ENCODE results near the gene C2orf49.

The C2orf49 gene

DNA sequence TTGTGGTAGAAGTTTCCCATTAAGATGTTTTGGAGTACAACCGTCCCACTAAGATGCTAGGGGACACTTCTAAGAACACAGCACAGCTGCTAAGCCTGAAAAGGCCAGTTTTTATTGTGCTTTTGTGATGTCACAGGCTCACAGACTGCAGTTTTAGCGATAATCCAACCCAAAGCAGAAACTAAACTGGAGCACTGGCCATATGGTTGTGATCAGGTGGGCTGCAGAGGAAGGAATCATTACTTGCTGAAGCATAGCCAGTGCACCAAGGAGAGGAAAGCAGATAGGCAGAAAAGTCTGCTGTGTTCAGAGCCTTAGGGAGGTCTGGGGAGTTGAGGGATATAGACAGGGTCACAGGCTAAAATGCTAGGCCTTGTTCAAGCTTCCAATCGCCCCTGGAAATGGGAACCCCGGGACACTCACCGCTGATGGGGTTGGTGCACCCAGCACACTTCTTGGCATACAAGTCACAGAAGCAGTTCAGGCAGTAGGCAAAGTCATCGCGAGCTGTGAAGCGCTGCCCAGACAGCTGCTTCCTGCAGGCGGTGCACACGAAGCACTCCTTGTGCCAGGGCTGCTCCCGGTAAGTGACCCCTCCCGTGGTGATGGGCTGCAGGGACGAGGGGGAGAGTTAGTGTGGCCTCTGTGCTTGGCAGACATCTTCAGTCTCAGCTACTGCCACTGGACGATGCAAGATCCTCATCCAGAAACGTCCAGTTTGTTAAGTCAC lies 25.7 kb downstream of the C2orf49 start:
- DNase-seq: peak; percentile 57

DNA sequence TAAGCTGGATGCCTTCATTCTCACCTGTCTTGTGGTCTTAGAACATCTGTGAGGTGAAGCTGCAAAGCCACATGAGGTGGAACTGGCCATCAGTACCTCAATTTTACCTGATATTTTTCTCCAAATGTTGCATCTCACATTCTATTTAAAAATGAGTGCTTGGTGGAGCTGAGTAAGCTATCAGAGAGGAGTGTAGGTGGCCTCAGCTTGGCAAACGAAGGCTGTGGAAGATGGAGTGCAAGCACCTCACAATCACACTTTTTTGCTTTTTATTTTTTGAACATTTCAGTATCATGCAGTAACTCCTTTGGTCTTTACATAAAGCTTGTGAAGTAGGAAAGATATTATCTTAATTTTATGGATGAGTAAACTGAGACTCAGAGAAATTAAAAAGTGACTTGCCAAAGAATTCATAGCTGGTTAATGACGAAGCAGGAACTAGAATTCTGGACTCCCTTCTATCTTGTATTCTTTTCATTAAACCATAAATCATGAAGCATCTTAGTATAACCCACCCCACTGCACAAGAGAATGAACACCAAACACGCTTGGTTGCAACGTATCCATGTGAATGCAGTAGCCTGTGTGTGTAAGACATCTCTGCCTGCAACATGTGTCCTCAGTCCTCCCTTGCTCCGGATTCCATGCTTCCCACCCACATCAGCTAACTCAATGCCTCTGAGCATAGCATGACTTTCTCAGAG lies 27.2 kb downstream of the C2orf49 start:
- DNase-seq: no peak

DNA sequence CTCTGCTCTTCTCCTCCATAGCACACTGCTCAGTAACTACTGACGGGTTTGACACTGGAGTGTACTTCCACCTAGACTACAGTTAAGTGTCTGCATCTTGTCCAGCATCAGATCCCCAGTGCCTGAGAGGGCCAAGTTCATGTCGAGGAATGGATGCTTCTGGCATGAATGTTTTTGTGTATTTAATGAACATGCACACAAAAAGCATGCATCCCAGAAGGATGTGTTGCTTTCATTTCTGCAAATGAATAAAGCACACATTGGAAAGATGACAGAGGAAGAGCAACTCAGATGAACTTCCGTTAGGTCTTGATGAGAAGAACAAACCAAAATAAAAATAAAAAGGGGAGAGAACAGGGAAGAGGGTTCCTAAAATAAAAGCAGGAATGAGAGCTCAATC lies 27.9 kb downstream of the C2orf49 start:
- no peak for DNase-seq

DNA sequence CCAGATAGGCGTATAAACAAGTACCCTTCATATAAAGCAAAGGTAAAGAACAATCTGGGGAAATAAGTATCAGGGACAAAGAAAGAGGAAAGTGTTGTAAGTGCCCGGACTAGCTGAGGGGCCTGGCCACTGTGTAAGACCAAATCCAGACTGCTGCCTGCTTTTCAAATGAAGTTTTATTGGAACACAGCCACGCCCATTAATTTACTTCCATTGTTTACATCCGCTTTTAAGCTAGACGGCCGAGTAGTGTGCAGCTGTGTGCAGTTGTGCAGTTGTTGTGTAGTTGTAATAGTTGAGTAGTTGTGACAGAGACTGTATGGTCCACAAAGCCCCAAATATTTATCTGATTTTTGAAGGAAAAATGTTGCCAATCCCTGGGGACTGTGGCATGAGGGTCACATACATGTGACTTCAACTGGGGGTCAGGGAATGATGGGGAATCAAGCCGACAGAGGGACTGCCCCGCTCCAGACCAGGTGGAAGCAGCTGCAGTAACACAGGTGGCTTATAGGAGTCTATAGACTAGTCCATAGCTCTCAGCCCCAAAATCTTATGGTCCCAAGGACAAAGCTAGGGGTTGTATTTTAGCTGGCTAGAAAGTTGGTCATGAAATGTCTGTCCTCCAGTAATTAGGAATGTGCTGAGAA lies 31.5 kb downstream of the C2orf49 start:
- no peak for DNase-seq

DNA sequence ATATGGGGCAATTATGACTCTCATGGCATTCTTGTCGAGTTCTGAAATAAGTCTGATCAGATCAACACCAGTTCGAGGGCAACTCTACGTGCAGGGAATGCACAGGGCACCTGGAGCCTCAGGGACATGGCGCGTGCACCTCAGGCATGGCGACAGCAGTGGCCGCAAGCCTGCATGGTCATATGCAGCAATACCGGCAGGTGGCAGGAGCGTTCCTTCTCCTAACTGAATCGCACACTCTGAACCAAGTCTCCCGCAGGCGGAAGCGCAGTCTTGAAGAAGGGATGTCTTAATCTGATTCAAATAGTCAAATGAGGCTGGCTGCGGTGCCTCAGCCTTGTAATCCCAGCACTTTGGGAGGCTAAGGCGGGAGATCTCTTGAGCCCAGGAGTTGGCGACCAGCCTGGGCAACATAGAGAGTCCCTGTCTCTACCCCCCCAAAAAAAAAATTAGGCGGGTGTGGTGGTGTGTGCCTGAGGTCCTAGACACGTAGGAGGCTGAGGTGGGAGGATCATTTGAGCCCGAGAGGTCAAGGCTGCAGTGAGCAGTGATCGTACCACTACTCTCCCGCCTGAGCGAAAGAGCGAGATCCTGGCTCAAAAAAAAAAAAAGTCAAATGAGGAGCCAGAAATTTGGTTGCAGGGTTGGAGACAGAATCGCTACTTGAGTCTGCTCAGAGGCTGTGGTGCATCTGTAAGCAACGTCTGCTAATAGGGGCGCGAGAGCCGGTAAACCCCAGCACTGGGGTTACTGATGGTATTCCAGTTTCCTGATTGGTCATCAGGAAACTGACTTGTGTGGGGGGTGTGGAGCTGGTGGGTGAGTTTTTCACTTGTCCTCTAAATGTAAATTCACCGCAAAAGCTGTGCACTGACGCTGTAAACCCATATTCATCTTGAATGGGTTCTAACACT lies 32.7 kb downstream of the C2orf49 start:
- peak; percentile 86 for DNase-seq

DNA sequence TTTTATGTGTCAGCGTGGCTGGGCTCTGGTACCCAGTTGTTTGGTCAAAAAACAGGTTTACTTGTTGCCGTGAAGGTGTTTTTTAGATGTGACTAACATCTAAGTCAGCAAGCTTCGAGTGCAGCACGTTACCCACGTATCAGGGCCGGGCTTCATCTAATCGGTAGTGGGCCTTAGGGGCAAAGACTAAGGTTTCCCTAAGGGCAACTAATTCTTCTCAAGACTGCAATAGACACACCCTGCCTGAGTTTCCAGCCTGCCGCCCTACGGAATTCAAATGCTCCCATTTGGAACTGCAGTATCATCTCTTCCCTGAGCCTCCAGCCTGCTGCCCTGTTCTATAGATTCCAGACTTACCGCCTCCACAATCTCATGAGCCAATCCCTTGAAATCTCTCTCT lies 33.8 kb downstream of the C2orf49 start:
- no peak for DNase-seq

DNA sequence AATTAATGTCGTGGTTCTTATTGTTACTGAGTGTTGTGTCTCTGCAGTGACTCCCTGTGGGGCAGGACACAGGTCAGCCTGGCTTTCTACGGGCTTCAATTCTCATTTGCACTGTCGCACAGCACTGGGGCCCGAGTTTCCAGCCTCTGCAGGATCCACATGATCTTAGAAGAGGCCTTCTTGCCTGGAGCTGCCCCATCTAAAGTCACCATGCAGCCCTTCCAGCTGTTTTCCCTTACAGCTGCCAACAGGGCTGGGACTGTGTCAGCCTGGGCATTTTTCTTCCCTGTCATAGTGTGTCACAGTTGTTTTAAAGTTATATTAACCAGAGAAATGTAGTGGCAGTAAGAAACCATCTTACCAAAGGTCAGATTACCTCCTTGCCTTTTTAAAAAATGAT lies 34.5 kb downstream of the C2orf49 start:
- DNase-seq: no peak

DNA sequence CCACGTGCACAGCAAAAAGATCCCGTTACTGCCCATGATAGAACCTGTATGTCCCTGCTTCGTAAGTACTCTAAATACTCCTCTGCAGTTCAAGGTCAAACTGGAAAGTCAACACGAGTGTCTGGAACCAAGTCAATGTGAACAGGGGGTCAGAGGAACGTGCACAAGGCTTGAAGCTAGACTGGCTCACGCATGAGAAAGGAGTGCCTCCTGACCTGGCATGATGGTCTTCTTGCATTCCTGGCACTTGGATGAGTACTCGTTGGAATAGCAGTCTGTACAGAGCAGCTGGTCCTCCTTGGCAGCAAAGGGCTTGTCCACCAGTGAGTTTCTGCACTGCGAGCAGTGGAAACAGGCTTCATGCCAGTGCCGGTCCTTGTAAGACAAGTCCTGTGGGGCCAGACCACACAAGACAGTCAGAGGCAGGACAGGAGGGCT lies 36.0 kb downstream of the C2orf49 start:
- DNase-seq: peak; percentile 59

DNA sequence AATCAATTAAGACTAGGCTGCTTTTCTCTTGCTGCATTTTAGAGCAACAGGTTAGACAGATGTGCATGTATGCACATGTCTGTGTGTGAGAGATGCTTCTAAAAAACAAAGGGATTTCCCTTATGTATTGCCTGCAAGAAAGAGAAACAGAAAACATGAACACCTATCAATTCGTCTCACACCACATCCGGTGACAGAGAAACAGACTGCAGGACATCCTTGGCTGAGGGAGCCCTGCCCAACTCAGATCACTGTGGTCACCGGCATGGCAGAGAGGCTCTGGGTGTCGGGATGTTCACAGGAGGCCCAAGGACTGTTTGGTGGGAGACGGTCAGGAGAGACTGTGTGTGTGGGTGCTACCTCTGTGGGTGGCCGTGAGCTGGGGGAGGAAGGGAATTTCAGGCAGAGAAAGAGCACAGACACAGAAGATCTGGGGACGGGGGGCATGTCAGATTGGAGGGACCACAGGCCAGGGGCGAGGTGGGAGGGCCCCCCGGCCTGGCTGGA lies 36.6 kb downstream of the C2orf49 start:
- no peak for DNase-seq

DNA sequence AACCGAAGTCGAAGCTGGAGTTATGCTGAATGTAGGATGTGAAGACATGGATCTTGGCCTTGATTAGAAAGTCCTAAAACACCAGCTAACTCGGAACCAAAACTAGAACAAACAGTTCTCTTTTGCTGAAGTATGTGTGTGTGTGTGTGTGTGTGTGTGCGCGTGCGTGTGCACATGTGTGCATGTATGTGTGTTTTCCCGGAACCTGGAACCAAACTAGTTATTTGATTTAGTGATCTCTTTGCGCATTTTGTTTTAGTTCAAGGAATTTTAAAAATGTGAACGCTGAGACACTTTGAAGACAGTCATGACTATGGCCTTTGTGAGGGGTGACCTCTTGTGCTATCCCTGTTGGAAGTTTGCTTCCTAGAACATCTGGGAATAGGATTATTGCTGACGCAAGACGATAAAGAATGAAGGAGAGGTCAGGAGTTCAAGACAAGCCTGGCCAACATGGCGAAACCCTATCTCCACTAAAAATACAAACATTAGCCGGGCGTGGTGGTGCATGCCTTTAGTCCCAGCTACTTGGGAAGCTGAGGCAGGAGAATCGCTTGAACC lies 37.7 kb downstream of the C2orf49 start:
- DNase-seq: no peak

DNA sequence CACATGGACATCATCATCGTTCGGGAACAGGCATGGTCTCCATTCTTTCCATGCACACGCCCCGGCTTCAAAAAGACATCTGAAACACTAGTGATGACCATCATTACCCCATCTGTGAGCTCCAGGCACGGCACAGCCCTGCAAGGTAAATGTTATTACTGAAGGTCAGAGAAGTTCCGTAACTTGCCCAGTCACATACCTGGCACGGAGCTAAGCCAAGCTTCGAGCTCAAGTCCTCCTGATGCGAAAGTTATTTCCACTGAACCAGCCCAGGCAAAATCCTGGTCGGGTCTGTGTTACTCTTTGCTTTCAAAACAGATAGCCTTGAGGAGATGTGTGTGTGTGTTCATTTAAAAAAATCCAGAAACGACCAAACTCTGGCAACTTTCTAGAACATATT lies 38.7 kb downstream of the C2orf49 start:
- no peak for DNase-seq

DNA sequence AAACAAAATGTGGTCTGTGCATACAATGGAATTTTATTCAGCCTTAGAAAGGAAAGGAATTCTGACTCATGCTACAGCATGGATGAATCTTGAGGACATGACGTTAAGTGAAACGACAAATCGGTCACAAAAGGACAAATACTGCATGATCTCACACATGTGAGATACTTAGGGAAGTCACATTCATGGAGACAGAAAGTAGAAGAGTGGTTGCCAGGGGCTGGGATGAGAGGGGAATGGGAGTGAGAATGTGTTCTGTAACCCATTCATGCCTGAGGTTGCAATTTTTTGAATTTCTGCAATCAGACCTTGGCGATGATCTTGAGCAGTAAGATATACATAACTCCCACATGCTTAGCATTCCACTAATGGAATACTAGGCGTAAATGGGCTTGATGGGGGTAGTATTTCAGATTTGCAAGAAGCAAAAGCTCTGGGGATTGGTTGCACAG lies 39.5 kb downstream of the C2orf49 start:
- no peak for DNase-seq

DNA sequence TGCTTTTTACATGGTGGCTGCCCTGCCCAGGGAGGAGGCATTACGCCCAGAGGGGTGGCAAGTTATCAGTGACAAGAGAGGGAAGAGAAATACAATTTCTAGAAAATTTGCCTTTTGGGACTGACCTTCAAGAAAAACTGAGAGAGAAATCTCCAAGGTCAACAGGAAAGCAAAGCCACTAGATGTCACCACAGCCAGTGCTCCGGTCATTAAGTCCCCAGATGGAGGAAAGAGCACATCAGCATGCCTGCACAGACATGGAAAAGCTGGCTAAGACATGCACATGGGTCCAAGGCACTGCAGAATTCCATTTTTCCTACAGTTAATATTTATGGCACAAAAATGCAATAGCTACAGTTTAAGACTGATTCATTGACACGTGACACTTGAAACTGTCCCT lies 40.5 kb downstream of the C2orf49 start:
- DNase-seq: no peak

DNA sequence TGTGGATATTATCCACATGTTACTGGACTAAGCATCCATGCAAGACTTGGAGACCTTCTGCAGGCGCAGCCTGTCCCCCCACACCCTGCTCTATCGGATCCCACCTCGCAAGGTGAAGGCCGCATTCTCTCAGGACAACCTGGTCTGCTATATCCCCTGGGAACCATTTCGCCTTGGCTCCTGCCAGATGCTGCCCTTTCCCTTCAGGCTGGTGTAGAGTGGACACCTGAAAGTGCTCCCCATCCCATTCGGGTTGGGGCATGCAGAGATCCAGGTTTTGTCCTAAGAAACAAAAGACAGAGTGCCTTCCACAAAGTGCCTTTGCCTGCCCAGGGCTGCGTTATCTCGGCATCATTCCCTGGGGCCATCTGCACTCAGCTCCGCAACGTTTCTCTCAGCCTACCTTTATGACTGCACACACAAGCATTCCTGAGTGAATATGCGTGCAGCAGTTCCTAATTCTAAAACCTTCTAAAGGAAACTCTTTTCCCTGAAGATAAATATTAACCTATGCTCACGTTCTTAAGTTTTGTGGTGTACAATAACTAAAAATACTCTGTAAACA lies 41.0 kb downstream of the C2orf49 start:
- DNase-seq: no peak

DNA sequence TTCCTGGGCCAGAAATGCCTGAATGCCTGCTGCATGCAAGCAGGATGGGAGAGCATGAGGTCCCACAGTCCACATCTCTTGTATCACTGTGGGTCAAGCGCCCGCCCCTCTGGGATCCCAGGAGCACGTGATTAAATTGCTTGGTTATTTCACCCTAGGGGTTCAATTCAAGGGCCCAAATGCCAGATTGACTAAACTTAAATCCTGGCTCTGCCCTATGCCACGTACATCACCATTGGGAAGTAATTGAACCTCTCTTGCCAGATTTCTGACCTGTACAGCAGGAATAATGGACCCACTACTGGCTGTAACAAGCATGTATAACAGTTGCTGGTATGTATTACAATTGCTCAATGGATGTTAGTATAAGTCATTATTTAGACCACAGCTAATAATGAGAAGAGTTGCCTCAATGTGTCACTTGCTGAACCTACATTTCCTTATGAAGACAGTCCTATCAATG lies 41.6 kb downstream of the C2orf49 start:
- DNase-seq: no peak

DNA sequence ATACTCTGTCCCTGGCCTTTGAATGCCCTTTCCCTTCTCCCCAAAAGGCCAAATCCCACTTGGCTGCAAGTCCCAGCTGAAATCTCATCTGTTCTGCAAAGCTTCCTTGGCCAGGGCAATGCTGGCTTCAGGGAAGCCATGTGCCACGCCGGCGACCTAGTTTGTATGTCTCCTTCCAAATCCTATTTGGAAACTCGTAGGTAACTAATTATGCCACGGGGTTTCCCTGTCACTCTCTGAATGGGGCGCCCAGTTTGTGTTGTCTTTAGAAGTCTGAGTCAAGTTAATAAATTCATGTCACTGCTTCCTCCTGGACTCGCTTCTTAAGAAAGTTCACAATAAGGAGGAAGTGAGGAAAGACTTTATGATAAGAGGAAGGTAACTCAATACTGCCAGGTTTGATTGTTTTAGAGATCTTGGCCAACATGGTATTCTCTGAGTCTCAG lies 42.4 kb downstream of the C2orf49 start:
- no peak for DNase-seq

DNA sequence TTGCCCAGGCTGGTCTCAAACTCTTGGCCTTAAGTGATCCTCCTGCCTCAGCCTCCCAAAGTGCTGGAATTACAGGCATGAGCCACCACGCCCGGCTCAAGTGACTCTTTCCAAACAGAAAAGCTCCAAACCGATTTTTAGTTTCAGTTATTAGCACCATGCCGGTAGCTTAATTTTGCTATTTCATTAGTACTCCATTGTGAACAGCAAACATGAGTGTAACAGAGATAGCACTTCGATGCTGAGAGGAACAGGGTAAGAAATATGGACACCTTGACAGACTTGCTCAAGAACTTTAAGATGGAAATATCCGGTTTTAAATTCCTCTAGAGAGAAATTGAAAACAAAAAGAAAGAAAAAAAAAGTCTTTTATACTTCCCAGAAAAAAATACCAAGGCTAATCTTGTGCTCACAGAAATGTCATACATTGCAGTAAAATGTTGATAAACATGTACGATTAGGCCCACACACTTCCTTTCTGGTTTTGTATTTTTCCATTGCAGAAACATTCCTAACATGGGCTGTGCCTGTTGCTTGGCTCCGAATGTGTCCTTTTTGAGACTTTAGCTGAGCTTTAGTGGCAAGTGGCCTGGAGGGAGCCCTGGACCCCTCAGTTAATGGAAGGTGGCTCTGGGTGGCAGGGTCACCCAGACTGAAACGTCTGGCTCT lies 43.2 kb downstream of the C2orf49 start:
- DNase-seq: no peak

DNA sequence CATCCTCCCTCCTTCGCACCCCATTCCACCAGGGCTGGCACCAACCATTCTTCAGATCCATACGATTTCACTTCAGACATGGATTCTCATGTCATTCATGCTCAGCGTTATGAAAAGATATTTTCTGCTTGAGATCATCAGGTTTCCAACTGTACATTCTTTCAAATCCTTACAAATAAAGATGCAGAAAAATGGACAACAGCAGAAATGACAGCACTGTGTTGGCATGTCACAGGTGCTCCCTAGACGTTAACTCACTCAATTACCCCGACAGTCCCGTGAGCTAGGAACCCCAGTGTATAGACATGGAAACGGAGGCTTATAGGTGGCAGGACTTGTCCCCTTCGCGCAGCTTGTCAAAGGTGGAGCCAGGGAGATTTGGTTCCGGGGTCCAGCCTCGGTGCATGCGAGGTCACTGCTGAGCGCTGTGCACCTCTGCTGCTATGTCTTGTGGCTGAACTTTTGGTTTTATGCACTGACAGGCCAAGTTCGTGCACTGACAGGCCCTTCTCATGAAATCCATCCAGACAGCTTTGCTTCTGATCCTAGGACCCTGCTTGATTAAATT lies 43.8 kb downstream of the C2orf49 start:
- no peak for DNase-seq

DNA sequence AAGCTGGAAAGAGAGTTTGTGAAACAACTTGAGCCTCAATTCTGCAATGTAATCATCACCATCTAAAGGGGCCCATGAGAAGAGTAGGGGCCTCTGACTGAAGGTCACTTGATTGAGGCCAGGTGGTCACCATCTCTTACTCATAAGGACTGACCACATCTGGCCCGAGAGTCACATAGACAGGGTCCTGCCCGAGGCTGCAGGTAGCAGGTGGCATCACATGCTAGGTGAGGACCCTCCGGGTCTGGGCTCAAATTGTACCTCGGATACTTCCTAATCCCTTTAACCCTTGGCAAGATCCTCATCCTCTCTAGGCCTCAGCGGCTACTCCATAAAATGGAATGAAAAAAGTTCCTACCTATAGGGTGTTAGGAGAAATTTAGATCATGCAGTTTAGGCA lies 44.8 kb downstream of the C2orf49 start:
- DNase-seq: no peak

DNA sequence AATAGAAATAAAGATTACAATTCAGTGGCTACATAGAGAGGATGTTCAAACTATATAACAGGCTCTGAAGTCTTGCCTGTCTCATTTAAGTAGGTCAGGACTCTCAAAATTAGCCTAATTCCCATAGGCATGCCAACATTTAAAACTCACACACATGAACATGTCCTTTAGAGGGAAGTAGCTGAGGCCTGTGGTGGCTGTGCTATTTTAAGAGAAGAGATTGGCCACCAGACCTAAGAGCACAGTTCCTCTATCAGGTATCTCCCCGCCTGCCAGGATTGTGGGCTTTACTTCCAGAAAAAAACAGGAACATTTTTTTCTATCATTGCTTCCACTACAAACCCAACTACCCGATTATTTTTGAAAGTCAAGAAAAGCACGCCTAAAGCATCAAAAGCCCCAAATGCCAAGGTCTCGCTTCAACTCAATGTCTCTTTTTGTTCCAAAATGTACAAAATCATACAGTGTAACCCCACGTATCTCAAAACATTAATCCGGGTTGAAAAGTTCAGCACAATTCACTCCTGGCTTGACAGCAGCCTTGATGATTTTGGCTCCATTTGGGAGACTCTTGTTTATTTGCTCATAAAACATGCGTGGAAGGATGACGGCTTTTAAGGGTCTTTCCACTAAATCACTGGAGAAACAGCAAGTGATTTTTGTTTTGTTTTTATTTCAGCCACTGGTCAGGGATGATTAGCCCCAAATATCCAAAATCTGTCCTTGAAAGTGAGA lies 46.3 kb downstream of the C2orf49 start:
- DNase-seq: peak; percentile 18

All from right forelimb (tissue), 1 donor.